HuH-7 (cell line): ENCODE results near the gene FNDC3A.
"Not testable (repeated sequence)": the region's sequence is repeated elsewhere in the genome, so short reads cannot be mapped to it uniquely, and the experiment has no call there.

Experiments used
- DNase-seq: peaks from one replicate; pipeline ENCODE4 v3.0.0; 2011; ENCODE audit warnings: low spot score

Gene FNDC3A

GRCh38 chr13:49157955-49158584, 182.4 kb downstream of the FNDC3A start:
- DNase-seq: not testable (repeated sequence)

GRCh38 chr13:49163162-49163561, 187.4 kb downstream of the FNDC3A start:
- not testable (repeated sequence) for DNase-seq

GRCh38 chr13:49164712-49165111, 189.0 kb downstream of the FNDC3A start:
- DNase-seq: no peak

DNA sequence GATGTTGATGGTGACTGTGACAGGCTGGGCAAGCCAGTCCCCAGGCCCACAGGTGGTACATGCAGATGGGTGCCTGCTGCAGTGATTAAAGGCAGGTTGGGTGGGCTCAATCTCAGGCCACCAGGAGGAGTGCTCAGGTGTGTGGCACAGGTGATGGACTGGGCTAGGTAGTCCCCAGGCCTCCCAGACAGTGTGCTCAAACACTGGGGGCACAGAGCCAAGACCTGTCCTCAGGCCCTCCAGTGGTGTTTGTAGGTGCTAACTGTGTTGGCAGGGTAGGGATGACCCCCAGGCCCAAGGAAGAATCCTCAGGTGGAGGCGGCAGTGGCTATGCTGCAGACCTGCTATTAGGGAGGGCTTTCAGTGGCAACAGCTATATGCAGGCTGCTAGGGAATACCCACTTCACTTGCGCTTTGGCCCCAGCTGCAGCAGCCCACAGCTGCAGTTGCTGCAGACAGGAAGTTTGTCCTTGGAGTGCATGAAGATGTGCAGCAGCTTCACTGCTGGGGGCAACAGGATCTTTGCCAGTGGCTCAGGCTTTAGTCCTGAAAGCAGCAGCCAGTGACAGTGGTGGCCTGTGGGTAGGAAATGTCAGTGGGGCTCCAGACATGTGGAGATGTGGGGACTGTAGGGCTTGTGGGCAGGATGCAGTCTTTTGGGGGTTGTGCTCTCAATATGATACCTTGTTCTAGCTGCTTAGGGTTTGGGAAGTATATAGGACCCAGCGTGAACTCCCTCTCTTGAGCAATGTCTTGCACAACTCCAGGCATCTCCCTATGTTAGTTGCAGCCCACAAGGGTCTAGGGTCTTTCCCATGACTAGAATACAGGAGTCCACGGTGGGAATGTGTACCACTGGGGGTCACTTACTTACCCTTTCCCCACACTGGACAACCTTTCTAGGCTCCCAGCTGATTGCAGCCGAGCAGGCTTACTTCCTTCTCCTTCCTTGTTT, 190.4 kb downstream of the FNDC3A start:
- no peak for DNase-seq

GRCh38 chr13:49171359-49171758, 195.6 kb downstream of the FNDC3A start:
- DNase-seq: no peak

- no peak for DNase-seq
Measured at GRCh38 chr13:49183672-49184325, 208.1 kb downstream of the FNDC3A start.

DNA sequence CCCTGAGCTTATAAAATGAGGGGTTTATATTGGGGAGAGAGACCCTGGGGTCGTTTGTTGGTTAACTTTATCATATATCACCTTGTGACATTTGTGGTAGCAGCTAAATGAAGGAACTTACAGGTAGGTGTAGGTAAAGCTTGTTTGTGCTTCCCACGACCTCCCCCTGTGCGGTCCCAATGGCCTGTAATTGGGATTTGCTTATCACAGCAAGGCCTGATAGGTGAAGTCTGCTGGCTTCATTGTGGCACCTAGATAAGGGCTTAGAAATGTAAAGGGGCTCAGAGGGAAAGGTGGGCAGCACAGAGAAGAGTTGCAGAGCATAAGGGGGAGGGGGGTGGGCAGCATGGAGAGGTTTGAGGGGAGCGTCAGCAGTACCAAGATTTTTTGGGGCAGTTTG, 208.9 kb downstream of the FNDC3A start:
- DNase-seq: no peak

- DNase-seq: no peak
Measured at GRCh38 chr13:49185264-49185663, 209.6 kb downstream of the FNDC3A start.

- no peak for DNase-seq
Measured at GRCh38 chr13:49190901-49191300, 215.2 kb downstream of the FNDC3A start.

GRCh38 chr13:49206641-49207040, 230.9 kb downstream of the FNDC3A start:
- no peak for DNase-seq

GRCh38 chr13:49208619-49209018, 232.9 kb downstream of the FNDC3A start:
- DNase-seq: no peak

GRCh38 chr13:49210114-49210513, 234.4 kb downstream of the FNDC3A start:
- DNase-seq: no peak

DNA sequence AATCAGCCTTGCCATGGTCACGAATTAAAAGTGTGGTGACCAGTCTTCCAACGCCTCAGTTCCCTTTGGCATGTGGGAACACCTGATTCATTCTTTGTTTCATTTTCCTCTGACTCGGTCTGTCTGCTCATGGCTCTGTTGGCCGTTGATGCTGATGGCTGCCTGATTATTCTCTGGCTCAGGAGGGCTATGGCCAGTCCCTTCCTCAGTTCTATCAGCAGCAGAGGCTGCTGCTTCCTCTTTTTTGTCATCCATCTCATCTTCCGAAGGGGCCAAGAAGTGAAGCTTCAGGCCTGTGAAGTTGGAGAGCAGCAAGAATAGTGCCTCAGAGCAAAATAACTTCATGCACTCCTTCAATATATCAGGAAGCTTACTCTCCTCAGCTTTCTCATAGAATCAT, 235.0 kb downstream of the FNDC3A start:
- no peak for DNase-seq

GRCh38 chr13:49213539-49213938, 237.8 kb downstream of the FNDC3A start:
- no peak for DNase-seq

- no peak for DNase-seq
Measured at GRCh38 chr13:49213997-49214916, 238.5 kb downstream of the FNDC3A start.

GRCh38 chr13:49214917-49215376, 239.2 kb downstream of the FNDC3A start:
- peak; percentile 22 for DNase-seq

DNA sequence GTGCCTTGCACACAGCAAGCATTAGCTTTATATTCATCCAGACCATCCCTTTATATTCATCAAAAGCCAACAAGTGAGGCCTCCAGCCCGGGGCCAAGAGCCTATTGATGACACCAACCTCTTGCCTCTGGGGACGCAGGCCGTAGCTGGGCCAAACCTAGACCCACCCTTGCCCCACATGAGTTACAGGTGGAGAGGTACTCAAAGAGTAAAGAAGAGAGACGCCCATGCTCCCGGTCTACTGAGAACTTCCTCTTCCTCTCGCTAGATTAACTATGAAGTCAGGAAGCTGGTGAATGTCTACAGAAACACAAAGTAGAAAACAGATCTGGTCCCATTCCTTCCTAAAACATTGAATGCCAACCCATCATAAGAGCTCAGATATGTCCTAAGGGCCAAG, 240.6 kb downstream of the FNDC3A start:
- DNase-seq: no peak

DNA sequence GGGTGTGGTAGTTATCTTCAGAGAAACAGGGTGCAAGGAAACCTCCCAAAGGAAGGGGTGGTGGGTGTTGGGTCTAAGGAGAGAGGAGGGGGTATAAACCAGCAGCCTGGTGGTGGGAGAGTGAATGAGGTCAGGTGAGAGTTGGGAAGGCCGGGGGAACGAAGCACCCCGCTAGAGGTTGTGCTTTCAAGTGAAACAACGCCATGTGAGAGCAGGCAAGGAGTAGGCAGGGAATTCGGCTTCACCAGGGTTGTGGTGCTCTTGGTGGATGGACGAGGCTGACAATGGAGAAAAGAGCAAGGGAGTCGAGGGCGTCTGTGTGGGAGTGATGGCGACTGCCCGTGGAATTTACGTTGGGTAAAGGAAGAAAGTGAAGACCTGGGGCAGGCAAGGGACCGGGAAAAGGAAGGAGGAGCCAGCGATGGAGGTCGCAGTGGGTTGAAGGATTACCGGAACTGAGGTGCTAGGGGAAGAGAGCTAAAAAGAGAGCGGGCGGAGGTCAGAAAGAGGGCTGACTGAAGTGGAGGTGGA, 242.3 kb downstream of the FNDC3A start:
- DNase-seq: no peak

DNA sequence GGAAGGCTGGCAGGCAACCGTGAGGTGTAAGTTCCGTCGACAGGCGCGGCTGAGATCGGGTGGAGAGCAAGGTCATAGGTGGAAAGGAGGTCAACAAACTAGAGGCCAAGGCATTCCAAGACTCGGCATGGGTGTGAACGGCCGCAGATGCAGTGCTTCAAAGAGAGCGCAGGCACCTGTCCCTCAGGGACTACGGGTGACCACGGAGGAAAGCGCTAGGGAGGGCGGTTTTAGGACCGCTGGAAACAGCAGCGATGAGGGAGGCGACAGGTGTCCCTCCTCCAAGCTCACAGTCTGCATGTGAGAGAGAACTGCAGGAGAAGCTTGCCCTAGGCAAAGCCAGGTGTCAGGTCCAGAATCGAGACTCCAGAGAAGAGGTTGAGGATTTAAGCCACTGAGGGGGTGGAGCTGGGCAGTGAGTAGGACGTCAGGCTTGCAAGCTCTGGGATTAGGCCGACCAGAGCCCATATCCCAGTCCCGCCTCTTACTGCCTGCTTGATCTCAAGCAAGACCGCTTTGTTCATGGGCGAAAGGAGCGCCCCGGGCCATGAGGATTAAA, 242.9 kb downstream of the FNDC3A start:
- DNase-seq: no peak

DNA sequence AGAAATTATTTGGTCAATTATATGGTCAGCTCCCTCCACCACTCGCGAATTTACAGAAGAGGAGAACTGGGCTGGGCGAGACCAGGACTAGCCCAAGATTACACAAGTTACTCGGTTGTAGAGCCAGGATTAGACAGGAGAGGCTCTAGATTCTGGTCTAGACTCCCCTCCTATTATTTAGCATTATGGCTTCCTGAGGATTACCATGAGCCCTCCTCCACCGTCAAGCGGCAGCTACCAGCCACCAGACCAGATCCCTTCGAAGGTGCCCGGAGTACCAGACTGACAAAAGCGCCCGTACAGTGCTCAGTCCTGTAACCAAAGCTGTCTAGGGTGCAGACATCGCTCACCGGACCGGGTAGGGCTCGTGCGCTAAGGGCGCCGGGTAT, 243.9 kb downstream of the FNDC3A start:
- DNase-seq: no peak
